C4-2B (cell line): ENCODE measurements around the gene EPB41L4B.
A peak's percentile ranks its signal among the peaks of the same experiment; 100 is the strongest.

ENCODE experiments used
- H3K27ac ChIP-seq: fragments of 450-650 bp; 2 replicates; pipeline ENCODE4 v1.5.1; 2017
- ZFX ChIP-seq: fragments of 450-650 bp; IDR thresholded peaks from 2 replicates; pipeline ENCODE4 v1.6.1; 2017
- TF ChIP-seq, protein P1 (sequence below): fragments of 450-650 bp; conservative IDR thresholded peaks from 2 replicates; pipeline ENCODE4 v1.5.1; 2017; ENCODE audit warnings: mild to moderate bottlenecking

Gene EPB41L4B

DNA sequence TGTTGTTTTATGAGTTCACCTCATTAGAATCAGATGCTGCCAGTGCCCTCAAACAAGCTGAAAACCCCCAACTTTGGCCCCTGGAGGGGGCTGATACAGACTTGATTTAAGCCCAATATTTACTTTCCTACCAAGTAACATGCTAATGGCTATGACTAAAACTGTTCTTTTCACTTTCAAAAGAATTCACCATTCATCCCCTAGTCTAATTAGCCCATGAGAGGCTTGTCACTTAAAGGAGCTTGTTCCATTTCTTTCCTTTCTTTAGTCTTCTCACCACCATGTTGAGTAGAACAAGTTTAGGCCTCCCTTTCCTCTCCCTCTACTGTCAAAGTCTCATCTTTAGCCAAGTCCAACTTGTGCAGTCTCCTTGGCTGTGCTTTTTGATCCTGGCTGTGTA is 50.4 kb downstream of the EPB41L4B start:
- no peak for TF ChIP-seq ZFX
- TF ChIP-seq, protein P1, sequence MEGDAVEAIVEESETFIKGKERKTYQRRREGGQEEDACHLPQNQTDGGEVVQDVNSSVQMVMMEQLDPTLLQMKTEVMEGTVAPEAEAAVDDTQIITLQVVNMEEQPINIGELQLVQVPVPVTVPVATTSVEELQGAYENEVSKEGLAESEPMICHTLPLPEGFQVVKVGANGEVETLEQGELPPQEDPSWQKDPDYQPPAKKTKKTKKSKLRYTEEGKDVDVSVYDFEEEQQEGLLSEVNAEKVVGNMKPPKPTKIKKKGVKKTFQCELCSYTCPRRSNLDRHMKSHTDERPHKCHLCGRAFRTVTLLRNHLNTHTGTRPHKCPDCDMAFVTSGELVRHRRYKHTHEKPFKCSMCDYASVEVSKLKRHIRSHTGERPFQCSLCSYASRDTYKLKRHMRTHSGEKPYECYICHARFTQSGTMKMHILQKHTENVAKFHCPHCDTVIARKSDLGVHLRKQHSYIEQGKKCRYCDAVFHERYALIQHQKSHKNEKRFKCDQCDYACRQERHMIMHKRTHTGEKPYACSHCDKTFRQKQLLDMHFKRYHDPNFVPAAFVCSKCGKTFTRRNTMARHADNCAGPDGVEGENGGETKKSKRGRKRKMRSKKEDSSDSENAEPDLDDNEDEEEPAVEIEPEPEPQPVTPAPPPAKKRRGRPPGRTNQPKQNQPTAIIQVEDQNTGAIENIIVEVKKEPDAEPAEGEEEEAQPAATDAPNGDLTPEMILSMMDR, result no peak
- H3K27ac ChIP-seq, result no peak overlapping the region

DNA sequence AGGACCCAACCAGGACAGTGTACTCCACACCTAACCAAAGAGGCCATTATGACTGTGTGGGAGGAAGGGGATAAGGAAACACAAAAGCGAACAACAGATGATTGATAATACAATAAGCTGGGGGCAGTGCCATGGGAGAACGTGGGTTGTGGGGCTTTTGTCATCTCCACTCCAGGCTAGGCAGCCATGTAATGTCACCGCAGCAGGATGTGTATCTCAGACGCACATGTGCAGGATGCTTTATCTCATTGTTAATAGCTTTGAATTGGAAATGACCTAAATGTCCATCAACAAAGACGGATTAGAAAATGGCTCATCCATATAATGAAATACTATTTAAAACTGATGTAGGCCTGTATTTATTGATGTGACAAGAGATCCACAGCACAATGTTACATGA is 51.0 kb downstream of the EPB41L4B start:
- no peak for TF ChIP-seq ZFX
- TF ChIP-seq, protein P1, result no peak
- H3K27ac ChIP-seq, result no peak overlapping the region

DNA sequence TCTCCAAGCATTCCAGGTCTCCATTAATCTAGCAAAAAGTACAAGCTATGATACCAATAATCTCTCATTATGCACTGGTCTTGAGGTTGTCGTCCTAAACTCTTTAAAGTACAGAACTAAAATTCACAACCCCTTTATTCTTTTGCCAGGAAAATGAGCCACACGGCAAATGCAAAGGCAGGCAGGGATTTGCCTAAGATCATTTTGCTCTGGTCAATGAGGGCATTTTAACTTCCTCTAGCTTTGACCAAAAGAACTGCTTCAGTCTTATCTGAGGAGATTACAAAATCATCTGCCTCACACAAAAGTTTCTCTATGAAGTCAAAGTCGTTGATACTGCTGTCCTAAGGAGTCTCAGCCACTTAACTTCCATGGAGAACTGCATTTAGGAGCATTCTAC is 51.8 kb downstream of the EPB41L4B start:
- TF ChIP-seq, protein P1, result no peak
- no peak for TF ChIP-seq ZFX
- H3K27ac ChIP-seq, result no peak overlapping the region

DNA sequence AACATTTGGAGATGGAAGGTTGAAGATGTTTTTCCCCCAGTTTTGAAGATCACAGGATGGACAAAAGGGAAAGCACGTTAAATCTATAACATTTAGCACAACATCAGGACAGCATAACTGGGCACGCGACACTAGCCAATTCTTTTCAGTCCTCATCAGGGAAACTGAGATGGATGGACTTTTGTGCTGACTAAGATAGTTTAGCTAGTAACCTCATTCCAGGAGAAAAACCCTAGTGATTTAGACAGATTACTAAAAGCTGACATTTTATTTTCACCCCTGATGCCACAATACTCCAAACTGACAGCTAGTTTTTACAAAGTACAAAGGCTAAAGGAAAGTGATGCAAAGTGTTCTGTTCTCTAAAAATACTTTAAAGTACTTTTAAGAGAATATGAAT is 53.3 kb downstream of the EPB41L4B start:
- no peak overlapping the region for H3K27ac ChIP-seq
- TF ChIP-seq ZFX, result no peak
- TF ChIP-seq, protein P1, result no peak

DNA sequence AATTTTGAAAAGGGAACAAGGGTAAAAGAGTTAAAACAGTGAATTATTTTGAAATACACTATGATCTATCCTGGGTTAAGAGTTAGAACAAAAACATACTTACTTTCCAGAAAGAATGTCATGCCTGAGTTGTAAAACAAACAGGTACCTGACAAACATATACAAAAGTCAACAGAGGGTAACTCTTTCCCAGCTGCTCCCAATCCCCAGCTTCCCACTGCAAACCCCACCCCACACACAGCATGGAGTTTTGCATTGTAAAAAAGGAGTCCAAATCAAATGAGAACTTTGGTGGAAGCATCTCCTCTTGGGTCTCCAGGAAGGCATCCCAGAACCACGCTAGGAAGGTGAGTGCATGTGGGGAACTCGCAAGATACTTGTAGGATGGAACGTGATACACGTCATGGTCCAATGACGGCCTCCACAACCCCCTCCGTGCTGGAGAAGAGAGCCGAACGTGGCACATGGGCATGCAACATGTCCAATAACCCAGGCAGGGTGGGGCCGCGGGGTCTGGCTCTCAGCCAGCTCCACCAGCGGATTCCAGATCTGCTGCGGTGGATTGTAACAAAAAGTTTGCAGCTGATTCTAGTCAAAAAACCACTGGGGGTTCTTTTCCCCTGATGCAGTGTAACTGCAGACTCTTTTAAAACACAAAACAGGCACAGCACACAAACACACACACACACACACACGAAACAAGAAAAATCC is 55.8 kb downstream of the EPB41L4B start:
- TF ChIP-seq, protein P1, result no peak
- no peak for TF ChIP-seq ZFX
- peak overlapping the region; percentile 56 for H3K27ac ChIP-seq

DNA sequence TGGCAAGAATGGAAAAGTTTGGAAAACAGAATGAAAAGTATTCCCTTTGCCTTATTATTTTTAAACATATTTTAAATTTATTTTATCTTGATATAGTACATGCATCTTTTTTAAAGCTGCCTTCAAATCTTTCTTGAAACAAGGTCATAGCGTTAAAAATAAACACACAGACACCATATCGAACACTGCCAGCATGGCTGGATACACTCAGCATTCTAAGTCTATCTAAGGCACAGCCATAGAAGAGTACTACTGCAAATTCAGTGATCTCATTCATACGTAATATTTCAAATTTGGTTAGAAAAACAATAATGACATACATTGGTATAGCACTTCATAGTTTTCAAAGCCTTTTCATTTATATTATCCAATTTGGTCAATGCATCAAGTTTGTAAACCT is 57.5 kb downstream of the EPB41L4B start:
- no peak overlapping the region for H3K27ac ChIP-seq
- TF ChIP-seq, protein P1, result no peak
- no peak for TF ChIP-seq ZFX

DNA sequence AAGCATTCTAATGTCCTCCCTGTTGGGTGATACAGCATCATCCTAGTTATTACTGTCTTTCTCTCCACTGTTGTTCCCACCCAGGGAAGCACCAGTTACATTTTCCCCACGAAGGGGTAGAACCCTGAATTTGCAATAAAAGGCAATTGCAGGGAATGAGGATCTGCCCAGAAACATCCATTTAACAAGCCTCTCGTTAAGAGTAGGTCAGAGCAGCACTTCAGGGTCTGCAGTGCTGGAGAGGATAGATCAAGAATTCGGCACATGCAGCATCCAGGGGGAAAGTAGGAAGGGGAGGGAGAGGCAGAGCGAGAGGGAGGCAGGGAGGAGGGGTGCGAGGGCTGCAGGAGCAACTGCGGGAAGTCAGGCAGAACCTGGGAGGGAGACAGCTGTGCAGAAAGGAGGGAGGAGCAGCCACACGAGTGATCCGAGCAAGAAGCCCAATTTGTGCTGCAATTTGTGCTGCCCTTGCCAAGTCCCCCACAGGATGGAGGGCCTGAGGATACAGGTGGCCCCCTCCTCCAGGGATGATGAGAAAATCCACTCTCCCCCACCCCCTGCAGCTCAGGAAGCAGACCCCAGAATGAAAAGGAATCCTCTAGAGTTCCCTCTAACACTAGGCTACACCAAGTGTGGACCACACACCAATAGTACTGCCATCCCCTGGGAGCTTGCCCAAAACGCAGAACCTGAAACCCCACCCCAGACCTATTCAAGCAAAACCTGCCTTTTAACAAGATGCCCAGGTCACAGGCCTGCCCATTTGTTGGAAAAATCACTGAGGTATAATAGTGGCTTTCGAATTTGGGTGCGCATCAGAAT is 62.2 kb downstream of the EPB41L4B start:
- H3K27ac ChIP-seq, result no peak overlapping the region
- no peak for TF ChIP-seq ZFX
- TF ChIP-seq, protein P1, result no peak
